ENCODE results near the gene ZNF749.
"Not testable (repeated sequence)": the region's sequence is repeated elsewhere in the genome, so short reads cannot be mapped to it uniquely, and the experiment has no call there.

Gene ZNF749

GRCh38 chr19:57466489-57466888 lies 31.4 kb downstream of the ZNF749 start:
- DNase-seq = no peak

DNA sequence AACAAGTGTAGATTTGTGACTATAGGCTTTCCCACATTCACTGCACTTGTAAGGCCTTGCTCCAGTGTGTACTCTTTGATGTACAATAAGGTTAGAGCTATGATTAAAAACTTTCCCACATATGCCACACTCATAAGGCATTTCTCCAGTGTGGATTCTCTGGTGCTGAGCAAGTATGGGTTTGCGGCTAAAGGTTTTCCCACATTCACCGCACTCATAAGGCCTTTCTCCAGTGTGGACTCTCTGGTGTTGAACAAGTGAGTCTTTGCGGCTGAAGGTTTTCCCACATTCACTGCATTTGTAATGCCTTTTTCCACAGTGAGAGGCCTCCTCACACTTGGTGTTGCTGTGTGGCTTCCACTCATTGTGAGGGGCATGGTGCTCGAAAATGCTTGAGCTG lies 38.5 kb downstream of the ZNF749 start:
- DNase-seq = no peak

- peak; percentile 77 to 92 (median 86) for DNase-seq
These were observed 42.3 kb downstream of the ZNF749 start, which contains the start of gene ZNF772 for GRCh38 chr19:57477191-57478008. ZNF772 (minus strand) TSS chr19:57477566; CDS start chr19:57477309, 257 bp downstream.

DNA sequence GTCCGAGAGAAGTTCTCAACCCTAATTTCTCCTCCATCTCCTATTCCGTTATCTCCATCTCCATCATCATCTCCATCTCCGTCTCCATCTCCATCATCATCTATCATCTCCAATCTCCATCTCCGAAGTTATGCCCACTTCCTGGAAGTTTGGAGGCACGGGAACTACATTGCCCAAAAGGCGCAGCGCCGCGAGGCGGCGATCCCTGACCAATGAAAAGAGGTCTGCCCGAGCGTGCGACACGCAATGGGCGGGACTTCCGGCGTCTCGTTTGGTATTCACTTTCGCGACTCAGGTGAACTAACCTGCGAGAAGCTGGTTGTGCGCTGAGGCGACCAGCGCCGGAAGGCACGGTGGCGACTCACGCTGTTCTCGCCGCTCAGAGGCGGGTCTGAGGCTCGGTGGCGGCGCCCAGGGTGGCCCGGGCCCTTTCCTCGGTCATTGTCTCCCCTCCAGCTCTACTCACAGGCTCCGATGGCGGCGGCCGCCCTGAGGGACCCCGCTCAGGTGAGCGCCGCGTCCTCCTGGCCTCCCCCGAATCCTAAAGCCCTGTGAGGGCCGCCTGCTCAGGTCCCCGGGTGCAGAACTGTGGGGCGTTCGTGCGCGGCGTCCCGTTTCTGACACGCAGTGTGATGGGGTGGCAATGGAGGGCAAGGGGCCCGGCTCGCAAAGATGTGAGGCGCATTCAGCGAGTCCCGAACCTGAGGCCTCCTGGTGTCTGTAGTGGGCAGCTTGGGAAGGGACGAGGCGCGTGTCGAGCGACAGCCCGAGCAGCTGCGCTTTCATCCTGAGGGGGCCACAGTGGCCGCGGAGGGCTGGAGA lies 52.6 kb downstream of the ZNF749 start, which contains the start of gene ZNF419:
ZNF419 (plus strand) TSS at position 274 of the 822 bp plus-strand sequence; CDS start at position 475, 201 bp downstream.
- peak; percentile 87 to 94 (median 91) for DNase-seq

DNA sequence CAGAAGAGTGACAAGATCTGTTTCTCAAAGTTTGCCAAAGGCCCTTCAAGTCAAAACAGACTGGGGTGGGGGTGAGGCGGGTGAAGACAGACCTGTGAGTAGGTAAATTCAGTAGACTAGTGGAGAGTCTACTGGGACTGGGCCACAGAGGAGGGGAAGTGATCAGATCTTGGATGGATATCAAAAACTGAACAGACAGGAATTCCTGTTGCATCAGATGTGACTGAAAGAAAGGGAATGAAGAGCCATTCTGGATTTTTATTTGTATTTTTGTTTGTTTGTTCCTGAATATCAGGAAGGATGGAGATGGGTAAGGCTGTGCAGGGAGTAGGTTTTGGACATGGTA lies 53.1 kb downstream of the ZNF749 start:
- not testable (repeated sequence) for DNase-seq
